Right lobe of liver (tissue), 6 donors: ENCODE measurements around the gene CCL21. TPM values are rescaled to one million over a fixed set of nuclear protein-coding genes. Genes with fewer than 3 reads are reported as not detected.

ENCODE experiments used
- ATAC-seq, 4 donors: fragments of 200-7000 bp; cut with Tn5 transposase; one replicate each; pipeline ENCODE4 v1.9.1; 2020; ENCODE audit warnings: mild to moderate bottlenecking in 4 of 4, moderate library complexity in 4 of 4
- DNase-seq, 3 donors: peaks; one replicate each; pipeline ENCODE4 v3.0.0-alpha.2; 2020
- H3K27ac ChIP-seq, 3 donors: fragments of 200-600 bp; one replicate each; pipeline ENCODE4 v1.8.0; 2022
- H3K27me3 ChIP-seq, 2 donors: fragments of 200-600 bp; one replicate each; pipeline ENCODE4 v1.8.0; 2022
- H3K36me3 ChIP-seq, 4 donors: fragments of 200-600 bp; sonication (generic) in 1 of 4; one replicate each; pipeline versions ENCODE4 v1.5.1 to v1.8.0; 2017 to 2022; ENCODE audit warnings: control low read depth in 1 of 4
- H3K4me1 ChIP-seq, 4 donors: fragments of 200-600 bp; sonication (generic) in 1 of 4; one replicate each; pipeline versions ENCODE4 v1.5.1 to v1.8.0; 2017 to 2022; ENCODE audit warnings: control low read depth in 1 of 4
- H3K4me3 ChIP-seq, 3 donors: fragments of 200-600 bp; one replicate each; pipeline ENCODE4 v1.8.0; 2022
- H3K9me3 ChIP-seq, 4 donors: fragments of 200-600 bp; sonication (generic) in 1 of 4; one replicate each; pipeline versions ENCODE4 v1.5.1 to v1.8.0; 2017 to 2022; ENCODE audit warnings: control low read depth in 1 of 4
- POLR2A ChIP-seq: fragments of 450-650 bp; IDR thresholded peaks from one replicate; pipeline ENCODE4 v1.6.1; 2017; ENCODE audit warnings: antibody characterized with exemption, mild to moderate bottlenecking
- whole genome bisulfite sequencing: methylation state at CpG from one replicate; pipeline ENCODE4 v1.1.6; 2018; ENCODE audit warnings: low coverage, low lambda C conversion rate; ENCODE audit not compliant: insufficient coverage; ENCODE audit errors: missing lambda C conversion rate; 5-methylcytosine and 5-hydroxymethylcytosine counted together
- intact Hi-C, 2 donors: fragments of 100-400 bp; cut with DNase I; formaldehyde crosslinking; loops; one replicate each; pipeline versions ENCODE4 v1.11.2 to v1.14.1; 2022
- total RNA-seq, 6 experiments: library from RNA; depleted of rRNA in 2 of 6; stranded (reverse); fragments of >200 nt in 2 of 6; fragmentation: NEBNext Ultra II Directional in 3 of 6; extraction: Animal tissue kit (Norgen Biotek cat#: 25700) in 3 of 6; gene quantifications; one replicate each; pipeline versions ENCODE4 v1.1.0 to v1.2.4, GENCODE V29; 2016 to 2023
- TF ChIP-seq, protein P1 (sequence below), 4 donors: fragments of 200-600 bp in 3 of 4; fragments of 450-650 bp in 1 of 4; IDR thresholded peaks; one replicate each; pipeline versions ENCODE4 v1.5.1 to v1.8.0; 2016 to 2022; ENCODE audit warnings: antibody characterized with exemption in 4 of 4, mild to moderate bottlenecking in 2 of 4
- donor health status: DM: no; HTN: yes; CAD: no.
- donor health status: DM: no; HTN: no; CAD: no.
- donor health status: DM: no; HTN: no; CAD: no.
- donor health status: DM: no; HTN: yes; CAD: no.
- donor health status: DM: no; HTN: yes; CAD: no.

Gene CCL21
- total RNA-seq, 6 experiments from 2014 or later: 1.5 to 22.3 (median 7.6) TPM

DNA sequence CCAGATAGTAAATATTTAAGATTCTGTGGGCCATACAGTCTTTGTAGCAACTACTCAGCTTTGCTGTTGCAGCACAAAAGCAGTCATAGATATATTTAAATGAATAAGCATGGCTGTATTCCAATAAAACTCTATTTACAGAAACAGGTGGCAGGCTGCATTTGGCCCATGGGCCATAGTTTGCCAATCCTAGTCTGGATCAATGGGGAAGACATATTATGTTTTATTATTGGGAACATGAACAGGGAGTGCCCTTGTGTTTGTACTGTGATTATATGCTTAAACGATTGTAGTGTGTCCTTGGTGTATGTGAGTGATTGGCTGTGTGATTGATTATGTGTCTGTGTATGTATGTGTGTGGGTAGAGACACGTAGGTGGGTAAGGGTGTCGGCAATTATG, 35.5 kb downstream of the CCL21 start:
- no peaks in the 10 kb centered on the region for H3K36me3 ChIP-seq
- peaks cover 0 to 7% (median 0%) of the 10 kb centered on the region in 4 donors for H3K4me1 ChIP-seq
- ATAC-seq (peak in 1 of 4 donors; percentile 12), DNase-seq (no peak)
- H3K4me3 ChIP-seq: no peak overlapping the region
- intact Hi-C loops: no loop called here
- TF ChIP-seq, protein P1, sequence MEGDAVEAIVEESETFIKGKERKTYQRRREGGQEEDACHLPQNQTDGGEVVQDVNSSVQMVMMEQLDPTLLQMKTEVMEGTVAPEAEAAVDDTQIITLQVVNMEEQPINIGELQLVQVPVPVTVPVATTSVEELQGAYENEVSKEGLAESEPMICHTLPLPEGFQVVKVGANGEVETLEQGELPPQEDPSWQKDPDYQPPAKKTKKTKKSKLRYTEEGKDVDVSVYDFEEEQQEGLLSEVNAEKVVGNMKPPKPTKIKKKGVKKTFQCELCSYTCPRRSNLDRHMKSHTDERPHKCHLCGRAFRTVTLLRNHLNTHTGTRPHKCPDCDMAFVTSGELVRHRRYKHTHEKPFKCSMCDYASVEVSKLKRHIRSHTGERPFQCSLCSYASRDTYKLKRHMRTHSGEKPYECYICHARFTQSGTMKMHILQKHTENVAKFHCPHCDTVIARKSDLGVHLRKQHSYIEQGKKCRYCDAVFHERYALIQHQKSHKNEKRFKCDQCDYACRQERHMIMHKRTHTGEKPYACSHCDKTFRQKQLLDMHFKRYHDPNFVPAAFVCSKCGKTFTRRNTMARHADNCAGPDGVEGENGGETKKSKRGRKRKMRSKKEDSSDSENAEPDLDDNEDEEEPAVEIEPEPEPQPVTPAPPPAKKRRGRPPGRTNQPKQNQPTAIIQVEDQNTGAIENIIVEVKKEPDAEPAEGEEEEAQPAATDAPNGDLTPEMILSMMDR (IDR thresholded peaks at IDR 0.05): no peak
- no peak for TF ChIP-seq POLR2A
- no peak overlapping the region for H3K27ac ChIP-seq
- WGBS: 46% methylated on average over 3 of the region's 3 CpGs
- H3K27me3 ChIP-seq: no peaks in the 10 kb centered on the region
- no peaks in the 10 kb centered on the region for H3K9me3 ChIP-seq

DNA sequence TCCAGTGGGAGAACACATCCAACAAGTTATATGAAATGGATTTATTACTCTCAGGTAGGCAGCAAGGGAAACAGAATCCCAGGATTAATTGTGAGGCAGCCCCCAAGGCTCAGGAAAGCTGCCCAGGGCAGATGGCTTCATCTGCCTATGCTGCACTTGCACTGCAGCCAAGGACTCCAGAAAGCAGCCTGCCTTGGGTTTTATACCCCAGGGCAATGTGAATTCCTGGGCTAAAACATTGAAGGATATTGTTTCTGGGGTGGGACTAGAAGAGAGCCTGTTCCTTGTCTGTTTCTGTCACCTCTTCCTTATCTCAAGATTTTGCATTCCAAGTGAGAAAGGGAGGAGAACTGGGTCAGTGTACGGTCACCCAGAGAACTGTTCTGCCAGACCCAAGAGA, 38.6 kb downstream of the CCL21 start:
- H3K27ac ChIP-seq: no peak overlapping the region
- H3K36me3 ChIP-seq: no peaks in the 10 kb centered on the region
- no peak overlapping the region for H3K4me3 ChIP-seq
- H3K9me3 ChIP-seq: no peaks in the 10 kb centered on the region
- TF ChIP-seq POLR2A: no peak
- TF ChIP-seq, protein P1 (IDR thresholded peaks at IDR 0.05): no peak
- intact Hi-C loops: no loop called here
- peaks cover 0 to 13% (median 5%) of the 10 kb centered on the region in 4 donors for H3K4me1 ChIP-seq
- H3K27me3 ChIP-seq: no peaks in the 10 kb centered on the region
- no CpG with 5 or more reads among the region's 1 CpG for WGBS
- DNase-seq: no peak
- no peak for ATAC-seq

DNA sequence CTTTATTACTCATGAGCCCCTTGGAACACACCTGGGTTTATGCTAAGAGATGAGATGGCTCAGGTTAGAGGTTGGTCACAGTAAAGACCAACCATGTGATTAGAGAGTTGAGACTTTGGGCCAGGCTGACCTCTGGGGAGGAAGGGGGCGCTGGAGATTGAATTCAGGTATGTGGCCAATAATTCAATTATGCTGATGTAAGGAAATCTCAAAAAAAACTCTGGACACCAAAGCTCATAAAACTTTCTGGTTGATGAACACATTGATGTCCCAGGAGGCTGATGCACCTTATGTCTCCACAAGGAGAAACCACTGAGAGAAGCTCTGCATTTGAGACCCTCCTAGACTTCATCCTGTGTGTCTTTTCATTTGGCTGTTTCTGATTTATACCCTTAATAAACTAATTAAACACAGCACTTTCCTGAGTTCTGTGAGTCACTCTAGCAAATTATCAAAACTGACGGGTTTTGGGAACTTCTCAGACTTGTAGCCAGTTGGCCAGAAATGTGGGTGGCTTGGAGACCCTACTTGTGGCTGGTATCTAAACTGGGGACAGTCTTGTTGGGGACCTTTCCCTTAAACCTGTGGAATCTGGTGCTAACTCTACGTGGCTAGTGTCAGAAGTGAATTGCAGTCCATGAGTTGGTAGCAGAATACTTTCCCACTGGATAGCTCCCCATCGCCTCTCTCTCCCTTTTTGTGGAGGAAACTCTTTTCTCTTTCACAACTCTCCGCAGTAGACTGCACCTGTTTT, 40.0 kb downstream of the CCL21 start:
- DNase-seq (no peak), ATAC-seq (no peak)
- WGBS: 72% methylated on average over 2 of the region's 5 CpGs
- Histone ChIP-seq H3K27ac (no peak overlapping the region), H3K36me3 (no peaks in the 10 kb centered on the region), H3K27me3 (no peaks in the 10 kb centered on the region), H3K4me1 (peaks cover 0 to 14% (median 5%) of the 10 kb centered on the region in 4 donors), H3K4me3 (no peak overlapping the region), H3K9me3 (no peaks in the 10 kb centered on the region)
- intact Hi-C loops: no loop called here
- no peak for TF ChIP-seq POLR2A
- TF ChIP-seq, protein P1 (IDR thresholded peaks at IDR 0.05): no peak

DNA sequence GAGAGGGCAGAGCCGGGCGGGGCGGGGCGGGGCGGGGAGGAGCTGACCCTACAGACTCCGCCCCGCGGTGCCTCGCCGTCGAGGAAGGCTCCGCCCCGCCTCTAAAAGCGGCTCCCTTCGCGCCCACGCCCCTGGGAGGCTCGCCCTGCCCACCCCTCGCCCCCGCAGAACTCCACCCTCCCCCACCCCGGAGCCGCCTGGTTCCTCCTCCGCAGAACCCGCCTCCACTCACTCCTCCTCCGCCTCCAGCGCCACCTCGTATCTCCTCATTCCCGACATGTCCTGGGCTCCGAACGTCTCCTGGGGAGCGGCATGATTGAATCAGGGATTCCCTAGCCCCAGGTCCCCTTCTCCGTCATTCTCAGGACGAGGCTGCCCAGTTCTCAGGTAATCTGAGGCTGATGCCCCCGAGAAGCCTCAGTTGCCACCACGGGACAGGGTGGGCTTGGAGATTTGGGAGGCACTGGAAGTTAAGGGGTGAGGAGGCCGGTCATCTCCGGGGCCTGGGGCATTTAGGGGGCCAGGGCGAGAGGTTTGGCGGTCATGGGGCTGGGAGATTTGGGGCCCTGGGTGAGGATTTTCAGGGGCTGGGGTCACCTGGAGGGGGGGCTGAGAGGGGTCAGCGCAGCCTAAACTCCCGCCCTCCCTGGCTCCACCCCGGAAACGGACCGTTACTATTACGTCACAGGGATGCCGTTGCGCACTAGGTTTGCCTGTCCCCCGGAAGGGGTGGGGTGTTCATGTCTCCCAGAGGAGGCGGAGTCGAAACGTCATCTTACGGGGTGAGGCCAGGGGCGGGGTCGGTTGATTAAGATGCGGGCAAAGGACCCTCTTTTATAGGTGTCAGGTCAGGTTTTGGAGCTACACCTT, 44.3 kb downstream of the CCL21 start:
- H3K36me3 ChIP-seq: no peaks in the 10 kb centered on the region
- ATAC-seq (peak; percentile 86 to 93 (median 88)), DNase-seq (peak; percentile 97 to 98 (median 97))
- TF ChIP-seq, protein P1 (IDR thresholded peaks at IDR 0.05): no peak
- peak; percentile 83 for TF ChIP-seq POLR2A
- peak overlapping the region; percentile 87 to 93 (median 89) for H3K27ac ChIP-seq
- intact Hi-C loops: no loop called here
- peaks cover 0 to 11% (median 5%) of the 10 kb centered on the region in 4 donors for H3K4me1 ChIP-seq
- peak overlapping the region; percentile 71 to 85 (median 72) for H3K4me3 ChIP-seq
- H3K9me3 ChIP-seq: no peaks in the 10 kb centered on the region
- WGBS: 0% methylated on average over 8 of the region's 55 CpGs
- H3K27me3 ChIP-seq: no peaks in the 10 kb centered on the region
